GM12892 (cell line): ENCODE measurements around the gene KIF19.

Experiments
- POLR2A ChIP-seq: IDR thresholded peaks from 2 replicates; pipeline ENCODE4 v1.6.1; 2011; ENCODE audit warnings: low read depth, low read length, control low read depth
- POLR2AphosphoS5 ChIP-seq: IDR thresholded peaks from 2 replicates; pipeline ENCODE4 v1.6.1; 2011; ENCODE audit warnings: low read depth, low read length, control low read depth
- TAF1 ChIP-seq: IDR thresholded peaks from 2 replicates; pipeline ENCODE4 v1.6.1; 2011; ENCODE audit warnings: low read depth, mild to moderate bottlenecking, control low read depth, low read length, borderline replicate concordance

GRCh38 chr17:74287031-74287602 is 38.9 kb upstream of the KIF19 start:
- TF ChIP-seq POLR2A (no peak), TAF1 (no peak), POLR2AphosphoS5 (no peak)
